ENCODE data around the gene ERBB3.

Gene ERBB3

DNA sequence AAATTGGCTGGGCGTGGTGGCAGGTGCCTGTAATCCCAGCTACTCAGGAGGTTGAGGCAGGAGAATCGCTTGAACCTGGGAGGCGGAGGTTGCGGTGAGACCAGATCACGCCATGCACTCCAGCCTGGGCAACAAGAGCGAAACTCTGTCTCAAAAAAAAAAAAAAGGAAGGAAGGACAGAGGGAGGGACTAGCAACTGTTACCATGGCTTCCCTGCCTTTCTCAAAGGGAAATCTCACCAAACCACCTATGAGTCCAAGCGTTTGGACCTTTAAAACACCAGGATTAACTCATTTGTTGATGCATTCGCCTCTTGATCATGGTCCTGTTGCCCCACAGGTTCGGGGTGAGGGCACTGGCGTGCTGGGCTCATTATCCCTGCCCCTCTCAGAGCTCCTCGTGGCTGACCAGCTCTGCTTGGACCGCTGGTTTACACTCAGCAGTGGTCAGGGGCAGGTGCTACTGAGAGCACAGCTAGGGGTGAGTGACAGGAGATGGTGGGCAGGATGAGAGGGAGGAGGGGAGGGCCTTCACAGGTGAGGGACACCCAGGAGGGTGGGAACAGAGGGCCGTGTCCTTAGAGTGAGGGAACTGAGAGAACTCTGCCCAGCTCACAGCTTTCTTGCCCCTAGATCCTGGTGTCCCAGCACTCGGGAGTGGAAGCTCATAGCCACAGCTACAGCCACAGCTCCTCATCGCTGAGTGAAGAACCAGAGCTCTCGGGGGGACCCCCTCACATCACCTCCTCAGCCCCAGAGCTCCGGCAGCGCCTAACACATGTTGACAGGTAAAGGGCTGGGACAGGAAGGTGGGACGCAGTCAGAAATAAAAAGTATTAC, 62.2 kb downstream of the ERBB3 start:
- DNase-seq = no peak

DNA sequence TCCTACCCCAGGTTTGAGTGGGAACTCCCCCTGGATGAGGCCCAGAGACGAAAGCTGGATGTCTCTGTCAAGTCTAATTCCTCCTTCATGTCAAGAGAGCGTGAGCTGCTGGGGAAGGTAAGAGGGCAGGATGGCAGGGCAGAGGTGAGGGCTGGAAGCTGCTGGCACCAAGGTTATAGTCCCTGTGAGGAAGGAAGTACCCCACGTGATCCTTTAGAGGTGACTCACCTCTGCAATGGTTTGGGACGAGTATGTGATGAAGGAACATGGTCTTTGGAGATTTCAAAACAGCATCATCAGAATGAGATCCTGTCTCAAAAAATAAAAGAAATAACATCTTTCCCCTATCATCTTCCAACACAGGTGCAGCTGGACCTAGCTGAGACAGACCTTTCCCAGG, 63.3 kb downstream of the ERBB3 start:
- DNase-seq = no peak

DNA sequence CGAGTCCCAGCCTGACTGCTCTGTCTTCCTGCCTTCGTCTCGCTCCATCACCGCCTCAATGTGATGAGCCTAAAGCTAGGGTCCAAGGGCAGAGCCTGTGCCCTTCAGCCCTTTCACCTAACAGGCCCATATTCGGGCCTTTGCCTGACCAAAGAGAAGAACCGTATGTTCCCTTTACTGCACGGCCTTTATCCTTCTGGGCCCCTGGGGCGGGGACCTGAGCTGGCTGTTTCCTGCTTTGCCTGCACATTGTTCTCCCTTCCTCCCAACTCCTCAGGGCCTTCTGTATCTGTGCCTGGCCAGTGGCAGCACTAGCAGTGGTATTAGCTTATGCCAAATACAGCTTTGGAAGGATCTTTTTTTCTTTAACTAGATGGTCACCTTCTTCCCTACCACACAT, 63.9 kb downstream of the ERBB3 start:
- DNase-seq = no peak

DNA sequence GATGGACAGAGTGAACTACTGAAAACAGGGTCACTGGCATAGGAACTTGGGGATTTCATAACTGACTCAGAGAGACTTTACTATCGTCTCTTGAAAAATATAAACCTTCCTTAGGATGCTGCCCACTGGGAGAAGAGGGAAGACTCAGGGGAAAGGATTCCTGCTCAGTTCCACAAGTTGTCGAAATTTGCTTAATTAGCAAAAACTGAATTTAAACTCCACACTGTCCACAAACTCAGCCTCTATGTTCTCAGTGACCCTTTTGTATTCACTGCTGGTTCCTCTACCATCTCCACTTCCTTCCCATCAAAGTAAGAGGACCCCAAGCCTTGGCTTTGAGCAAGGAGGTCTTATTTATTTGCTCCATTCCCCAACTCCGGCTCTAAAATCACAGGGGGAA, 65.3 kb downstream of the ERBB3 start:
- DNase-seq = no peak

DNA sequence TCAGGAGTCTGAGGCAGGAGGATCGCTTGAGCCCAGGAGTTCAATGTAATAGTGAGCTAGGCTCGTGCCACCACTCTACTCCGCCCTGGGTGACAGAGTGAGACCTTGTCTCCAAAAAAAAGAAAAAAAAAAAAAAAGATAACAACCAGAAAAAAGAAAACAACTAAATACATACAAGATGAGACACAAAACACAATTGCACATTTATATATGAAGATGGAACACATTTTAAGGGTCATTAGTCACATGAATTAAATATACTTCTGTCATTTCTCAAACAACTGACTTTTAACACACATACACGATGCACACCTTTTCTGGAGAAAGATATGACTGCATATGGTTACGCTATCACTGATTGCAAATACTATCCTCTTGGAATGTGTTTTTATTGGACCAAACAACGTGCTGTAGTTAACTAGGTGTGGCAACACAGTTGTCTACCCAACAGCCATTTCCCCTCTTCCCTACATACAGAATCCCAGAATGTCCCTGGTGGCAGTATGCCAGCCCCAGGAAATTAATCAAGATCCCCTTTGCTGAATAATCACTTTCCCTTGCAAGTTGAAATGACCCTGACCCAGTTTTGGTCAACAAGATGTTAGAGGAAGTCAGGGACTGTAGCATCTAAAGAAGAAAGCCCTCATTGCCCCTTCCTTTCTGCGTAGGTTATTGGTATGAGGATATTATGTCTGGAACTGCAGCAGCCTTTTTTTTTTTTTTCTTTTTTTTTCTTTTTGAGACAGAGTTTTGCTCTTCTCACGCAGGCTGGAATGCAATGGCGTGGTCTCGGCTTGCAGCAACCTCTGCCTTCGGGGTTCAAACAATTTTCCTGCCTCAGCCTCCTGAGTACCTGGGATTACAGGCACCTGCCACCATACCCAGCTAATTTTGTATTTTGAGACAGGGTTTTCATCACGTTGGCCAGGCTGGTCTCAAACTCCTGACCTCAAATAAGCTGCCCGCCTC, 66.8 kb downstream of the ERBB3 start:
- DNase-seq = no peak

DNA sequence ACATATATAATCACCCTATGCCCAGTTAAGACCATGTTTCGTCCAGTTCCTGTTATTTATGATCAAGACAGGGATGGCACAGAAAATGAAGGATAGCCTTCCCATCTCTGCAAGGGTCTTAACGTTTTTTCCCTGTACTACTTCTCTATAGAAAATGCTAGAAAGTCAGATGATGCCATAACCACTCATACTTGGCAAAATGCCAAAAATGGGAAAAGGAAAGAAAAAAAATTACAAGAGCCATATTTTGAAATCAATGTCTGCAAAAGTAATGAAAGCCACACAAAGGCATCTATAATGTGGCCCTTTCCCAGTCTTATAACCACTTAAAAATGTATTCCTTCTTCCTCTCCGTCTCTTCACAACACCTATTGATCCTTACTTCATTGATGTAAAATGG, 70.6 kb downstream of the ERBB3 start:
- DNase-seq = no peak

DNA sequence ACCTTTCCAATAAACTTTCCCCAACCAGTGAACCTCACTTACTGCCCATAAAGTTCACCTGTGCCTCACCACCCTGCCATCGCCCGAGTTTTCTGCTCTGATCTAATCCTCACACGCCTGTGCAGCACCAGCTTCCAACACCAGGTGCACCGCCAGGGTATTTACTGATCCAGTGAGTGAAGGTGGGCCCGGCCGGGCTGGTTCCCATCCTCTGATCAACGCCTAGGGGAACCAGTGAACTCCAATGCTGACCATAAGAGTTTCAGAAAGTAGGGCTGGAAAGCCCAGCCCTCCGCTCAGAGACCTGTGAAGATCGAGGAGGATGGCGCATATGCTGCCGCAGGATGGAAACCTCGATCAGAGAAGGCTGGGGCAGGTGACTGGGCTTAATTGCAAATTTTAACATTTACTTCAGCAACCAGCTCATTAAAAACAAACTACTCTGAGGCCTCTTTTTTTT, 71.7 kb downstream of the ERBB3 start:
- peak; percentile 29 for DNase-seq

DNA sequence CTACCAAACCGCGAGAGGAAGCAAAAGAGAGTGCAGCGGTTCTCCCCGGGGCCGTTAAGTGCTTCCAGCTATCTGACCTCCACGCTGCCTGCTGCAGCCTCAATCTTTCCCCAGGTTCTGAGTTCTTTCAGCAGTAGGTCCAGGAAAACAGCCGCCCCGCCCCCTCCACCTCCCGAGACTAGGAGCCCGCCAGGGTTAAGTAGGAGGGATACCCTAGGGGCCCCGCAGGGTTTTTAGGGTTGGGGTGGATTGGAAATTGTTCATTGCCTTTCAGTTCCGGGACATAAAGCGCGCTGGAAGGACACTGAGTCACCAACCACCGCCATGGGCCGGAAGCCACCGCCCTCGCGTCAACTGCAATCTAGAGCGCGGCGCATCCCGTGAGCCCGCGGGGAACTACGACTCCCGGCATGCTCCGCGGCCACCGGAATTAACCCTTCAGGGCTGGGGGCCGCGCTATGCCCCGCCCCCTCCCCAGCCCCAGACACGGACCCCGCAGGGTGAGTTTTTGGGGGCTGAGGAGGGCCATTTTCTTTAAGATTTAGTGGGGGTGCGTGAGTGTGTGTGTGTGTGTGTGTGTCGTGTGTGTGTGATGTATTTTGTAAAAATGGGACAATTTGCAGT, 72.3 kb downstream of the ERBB3 start, which contains the start of gene MYL6B:
TSS of gene MYL6B (plus strand) at position 456 of the 624 bp plus-strand sequence. CDS start 1,332 bp downstream, outside the sequence.
- DNase-seq = peak; percentile 57

All from NCI-H1436 treated with DMSO at 0.1 percent for 48 hours (cell line).